HCT116 (cell line): ENCODE measurements around the gene FCRLB. TPM values are rescaled to one million over a fixed set of nuclear protein-coding genes. Genes with fewer than 3 reads are reported as not detected.

ENCODE experiments used
- ATAC-seq: fragments of 200-7000 bp; cut with Tn5 transposase; 2 replicates; pipeline ENCODE4 v1.9.1; 2020; ENCODE audit warnings: mild to moderate bottlenecking, moderate library complexity
- BruUV-seq: library from RNA; stranded (reverse); fragments of 400-500 nt; replicated peaks from 2 replicates; lab custom pipeline; 2021; lab: Mats Ljungman, UMichigan
- CTCF ChIA-PET: fragments of 300-600 bp; sonication (Branson Sonifier 250); formaldehyde crosslinking; loops from one replicate; lab custom pipeline; 2021; ENCODE audit warnings: antibody characterized with exemption; lab: Charles Lee
- POLR2A ChIA-PET: fragments of 300-600, 350-600 bp; sonication (Branson Sonifier 250); formaldehyde crosslinking; loops from one replicate; lab custom pipeline; 2021; ENCODE audit warnings: antibody characterized with exemption; lab: Charles Lee
- RAD21 ChIA-PET, 2 experiments: fragments of 300-600 bp; sonication (Branson Sonifier 250); formaldehyde crosslinking; loops; one replicate each; lab custom pipeline; 2023; ENCODE audit warnings: low total read pairs in 2 of 2; ENCODE audit not compliant: uncharacterized antibody in 2 of 2, unreplicated experiment in 2 of 2, low non-redundant PET in 1 of 2; lab: Charles Lee
- DNase-seq: peaks from one replicate; pipeline ENCODE4 v3.0.0-alpha.2; 2010; ENCODE audit warnings: low read depth, low spot score
- H2AFZ ChIP-seq: fragments of 200-600 bp; shearing (Covaris generic), sonication (generic); 2 replicates; pipeline ENCODE4 v1.6.1; 2017; ENCODE audit warnings: low read depth, mixed run types, mixed read lengths, antibody characterized with exemption, low read length; ENCODE audit not compliant: poor library complexity, severe bottlenecking
- H3K27ac ChIP-seq: 2 replicates; pipeline ENCODE4 v1.5.1; 2012; ENCODE audit warnings: low read depth, low read length
- H3K27me3 ChIP-seq: fragments of 200-600 bp; sonication (generic); 2 replicates; pipeline ENCODE4 v1.6.1; 2016; ENCODE audit warnings: mixed run types, low read length, mixed read lengths; ENCODE audit not compliant: insufficient read depth
- H3K36me3 ChIP-seq, 2 experiments: fragments of 200-500 bp in 1 of 2; fragments of 200-600 bp in 1 of 2; sonication (Bioruptor generic) in 1 of 2; sonication (generic) in 1 of 2; 2 replicates each; pipeline versions ENCODE4 v1.5.1 to v1.6.1; 2014 to 2016; ENCODE audit warnings: low read length in 2 of 2, inconsistent platforms in 1 of 2, mixed read lengths in 1 of 2, mixed run types in 1 of 2; ENCODE audit not compliant: insufficient read depth in 2 of 2, control insufficient read depth in 1 of 2
- H3K4me1 ChIP-seq, 2 experiments: fragments of 200-600 bp in 1 of 2; sonication (generic) in 1 of 2; 2 replicates each; pipeline versions ENCODE4 v1.5.1 to v1.6.1; 2012 to 2017; ENCODE audit warnings: low read length in 2 of 2, inconsistent platforms in 1 of 2, mild to moderate bottlenecking in 1 of 2, mixed read lengths in 1 of 2, mixed run types in 1 of 2, moderate library complexity in 1 of 2; ENCODE audit not compliant: insufficient read depth in 2 of 2, control insufficient read depth in 1 of 2
- H3K4me2 ChIP-seq: fragments of 200-600 bp; sonication (generic); 2 replicates; pipeline ENCODE4 v1.6.1; 2017; ENCODE audit warnings: mixed run types, low read length, mixed read lengths
- H3K4me3 ChIP-seq, 2 experiments: fragments of 200-600 bp in 1 of 2; sonication (generic) in 1 of 2; replicated peaks in 1 of 2; 2 replicates each; pipeline ENCODE4 v1.5.1; 2011 to 2016; ENCODE audit warnings: low read length in 2 of 2, control low read depth in 1 of 2, low read depth in 1 of 2, mild to moderate bottlenecking in 1 of 2, mixed read lengths in 1 of 2, mixed run types in 1 of 2
- H3K79me2 ChIP-seq: fragments of 200-600 bp; sonication (generic); 2 replicates; pipeline ENCODE4 v1.6.1; 2017; ENCODE audit warnings: mild to moderate bottlenecking, mixed run types, low read length, moderate library complexity, mixed read lengths; ENCODE audit not compliant: insufficient read depth
- H3K9ac ChIP-seq: fragments of 200-600 bp; sonication (generic); 2 replicates; pipeline ENCODE4 v1.6.1; 2016; ENCODE audit warnings: low read length, mixed read lengths
- H3K9me2 ChIP-seq: fragments of 200-600 bp; sonication (generic), shearing (Covaris generic); 2 replicates; pipeline ENCODE4 v1.6.1; 2017; ENCODE audit warnings: mixed run types, mild to moderate bottlenecking, moderate library complexity; ENCODE audit not compliant: insufficient read depth
- H3K9me3 ChIP-seq, 2 experiments: fragments of 200-500 bp in 1 of 2; fragments of 200-600 bp in 1 of 2; sonication (Bioruptor generic) in 1 of 2; sonication (generic) in 1 of 2; 2 replicates each; pipeline ENCODE4 v1.6.1; 2014 to 2017; ENCODE audit warnings: low read length in 2 of 2, mixed read lengths in 2 of 2, inconsistent platforms in 1 of 2, low read depth in 1 of 2, mild to moderate bottlenecking in 1 of 2, mixed run types in 1 of 2, moderate library complexity in 1 of 2; ENCODE audit not compliant: control insufficient read depth in 1 of 2, insufficient read depth in 1 of 2
- H4K20me1 ChIP-seq: fragments of 200-600 bp; sonication (generic), shearing (Covaris generic); 2 replicates; pipeline ENCODE4 v1.6.1; 2017; ENCODE audit warnings: mixed run types, mild to moderate bottlenecking, moderate library complexity; ENCODE audit not compliant: insufficient read depth
- CTCF ChIP-seq, 3 experiments: fragments of 200-600 bp in 1 of 3; sonication (generic) in 1 of 3; IDR thresholded peaks in 2 of 3; conservative IDR thresholded peaks in 1 of 3; 2 replicates each; pipeline ENCODE4 v1.5.1; 2012 to 2017; ENCODE audit warnings: low read depth in 2 of 3, low read length in 2 of 3, antibody characterized with exemption in 1 of 3, borderline replicate concordance in 1 of 3, control low read depth in 1 of 3, mild to moderate bottlenecking in 1 of 3, mixed read lengths in 1 of 3, mixed run types in 1 of 3, moderate library complexity in 1 of 3; ENCODE audit not compliant: insufficient read depth in 1 of 3
- EZH2phosphoT487 ChIP-seq: fragments of 200-600 bp; IDR thresholded peaks from 2 replicates; pipeline ENCODE4 v1.6.1; 2018; ENCODE audit warnings: antibody characterized with exemption, borderline replicate concordance
- JUND ChIP-seq: IDR thresholded peaks from 2 replicates; pipeline ENCODE4 v1.6.1; 2012
- POLR2AphosphoS5 ChIP-seq: IDR thresholded peaks from 2 replicates; pipeline ENCODE4 v1.6.1; 2011; ENCODE audit warnings: mild to moderate bottlenecking, low read depth, low read length, moderate library complexity
- SIN3A ChIP-seq: IDR thresholded peaks from 2 replicates; pipeline ENCODE4 v1.6.1; 2012; ENCODE audit warnings: low read depth
- SP1 ChIP-seq: IDR thresholded peaks from 2 replicates; pipeline ENCODE4 v1.6.1; 2012; ENCODE audit warnings: low read depth
- ZNF274 ChIP-seq: fragments of 200-500 bp; sonication (Bioruptor generic); IDR thresholded peaks from 2 replicates; pipeline ENCODE4 v1.6.1; 2014; ENCODE audit warnings: mild to moderate bottlenecking, low read depth, low read length, inconsistent platforms
- intact Hi-C: fragments of 100-400 bp; cut with micrococcal nuclease; formaldehyde crosslinking; loops from 2 replicates; pipeline ENCODE4 v1.10.0; 2022
- total RNA-seq: library from RNA; stranded (reverse); gene quantifications from one replicate; pipeline ENCODE4 v1.2.1, GENCODE V29; 2021; ENCODE audit not compliant: unreplicated experiment

Gene FCRLB
- total RNA-seq, 1 experiment from 2014 or later: 1.0 TPM

- ChIA-PET RAD21 (interaction anchor here in 1 of 2 experiments (1.5 kb wide), 1 partner anchor 255 kb away, joined by 5 read pairs; no protein-coding TSS in a partner anchor), CTCF (interaction anchor here (0.9 to 3.7 kb wide), 6 partner anchors 10 to 297 kb away, joined by 3 to 16 read pairs (median 10); partner anchors contain the start of gene DUSP12), POLR2A (interaction anchor here (0.7 kb wide), 1 partner anchor 60 kb away, joined by 4 read pairs; no protein-coding TSS in a partner anchor)
- Histone ChIP-seq H3K9me3 (no peaks in the 10 kb centered on the region), H3K9ac (no peak overlapping the region), H3K4me1 (peaks cover 2 to 23% of the 10 kb centered on the region in 2 experiments; a peak in 2 of 4 replicates), H3K79me2 (no peaks in the 10 kb centered on the region), H3K4me3 (no peak overlapping the region), H3K4me2 (no peak overlapping the region), H3K27ac (no peak overlapping the region), H2AFZ (no peak overlapping the region), H4K20me1 (no peaks in the 10 kb centered on the region), H3K9me2 (no peaks in the 10 kb centered on the region), H3K36me3 (no peaks in the 10 kb centered on the region), H3K27me3 (no peaks in the 10 kb centered on the region)
- intact Hi-C loops: loop anchor here (5.0 kb wide), 3 partner anchors 93 to 198 kb away; no protein-coding TSS in a partner anchor
- ATAC-seq: no peak
- BruUV-seq: no TSS peak
- TF ChIP-seq EZH2phosphoT487 (no peak), SP1 (no peak), POLR2AphosphoS5 (no peak), ZNF274 (no peak), CTCF (IDR thresholded peaks at IDR 0.05 in 2 of 3, conservative IDR thresholded peaks at IDR 0.05 in 1 of 3; ENCODE audit: borderline replicate concordance in 1 of 3, insufficient read depth in 1 of 3, low read depth in 2 of 3, low read length in 2 of 3) (no peak), JUND (no peak), SIN3A (no peak)
- no peak for DNase-seq
Observed at GRCh38 chr1:161739865-161740566, 18.7 kb downstream of the FCRLB start.
